NCI-H345 treated with DMSO at 0.1 percent for 48 hours (cell line): ENCODE measurements around the gene UNC45A.
A peak's percentile ranks its signal among the peaks of the same experiment; 100 is the strongest.

Experiments
- DNase-seq: peaks from one replicate; lab custom pipeline; 2025; ENCODE audit not compliant: unreplicated experiment; lab: John Stamatoyannopoulos, UW

UNC45A gene

GRCh38 chr15:90941038-90941437, 6.0 kb downstream of the UNC45A start:
- DNase-seq: no peak

GRCh38 chr15:90942354-90943120, 7.5 kb downstream of the UNC45A start:
- no peak for DNase-seq

GRCh38 chr15:90945091-90945490, 10.0 kb downstream of the UNC45A start:
- DNase-seq: no peak

- no peak for DNase-seq
These were observed 11.5 kb downstream of the UNC45A start for GRCh38 chr15:90946538-90946937.

GRCh38 chr15:90946941-90947576, 12.0 kb downstream of the UNC45A start:
- no peak for DNase-seq

GRCh38 chr15:90947577-90948357, 12.7 kb downstream of the UNC45A start:
- no peak for DNase-seq

- no peak for DNase-seq
These were observed 13.4 kb downstream of the UNC45A start for GRCh38 chr15:90948506-90948905.

GRCh38 chr15:90949979-90950675, 15.0 kb downstream of the UNC45A start:
- no peak for DNase-seq

GRCh38 chr15:90950676-90951075, 15.6 kb downstream of the UNC45A start:
- DNase-seq: no peak

GRCh38 chr15:90952901-90953677, 18.0 kb downstream of the UNC45A start:
- DNase-seq: no peak

- no peak for DNase-seq
These were observed 19.0 kb downstream of the UNC45A start for GRCh38 chr15:90953947-90954711.

- DNase-seq: peak; percentile 71
These were observed 19.9 kb downstream of the UNC45A start, which contains the start of gene RCCD1 for GRCh38 chr15:90954712-90955623. TSS of gene RCCD1 (plus strand) at chr15:90954884. CDS start at chr15:90956735, 1,851 bp downstream.

- peak; percentile 1 for DNase-seq
These were observed 20.7 kb downstream of the UNC45A start for GRCh38 chr15:90955624-90956273.

GRCh38 chr15:90956274-90957030, 21.4 kb downstream of the UNC45A start:
- DNase-seq: no peak

GRCh38 chr15:90957031-90957790, 22.1 kb downstream of the UNC45A start:
- DNase-seq: no peak

GRCh38 chr15:90957791-90958190, 22.7 kb downstream of the UNC45A start:
- no peak for DNase-seq
